ENCODE results near the gene RSPO4.

RSPO4 gene

GRCh38 chr20:913306-913849 is 88.7 kb downstream of the RSPO4 start:
- intact Hi-C loops (cut with DNase I): no loop called here
- DNase-seq: no peak

GRCh38 chr20:911882-912600 is 90.1 kb downstream of the RSPO4 start:
- DNase-seq: no peak
- intact Hi-C loops (cut with DNase I): no loop called here

DNA sequence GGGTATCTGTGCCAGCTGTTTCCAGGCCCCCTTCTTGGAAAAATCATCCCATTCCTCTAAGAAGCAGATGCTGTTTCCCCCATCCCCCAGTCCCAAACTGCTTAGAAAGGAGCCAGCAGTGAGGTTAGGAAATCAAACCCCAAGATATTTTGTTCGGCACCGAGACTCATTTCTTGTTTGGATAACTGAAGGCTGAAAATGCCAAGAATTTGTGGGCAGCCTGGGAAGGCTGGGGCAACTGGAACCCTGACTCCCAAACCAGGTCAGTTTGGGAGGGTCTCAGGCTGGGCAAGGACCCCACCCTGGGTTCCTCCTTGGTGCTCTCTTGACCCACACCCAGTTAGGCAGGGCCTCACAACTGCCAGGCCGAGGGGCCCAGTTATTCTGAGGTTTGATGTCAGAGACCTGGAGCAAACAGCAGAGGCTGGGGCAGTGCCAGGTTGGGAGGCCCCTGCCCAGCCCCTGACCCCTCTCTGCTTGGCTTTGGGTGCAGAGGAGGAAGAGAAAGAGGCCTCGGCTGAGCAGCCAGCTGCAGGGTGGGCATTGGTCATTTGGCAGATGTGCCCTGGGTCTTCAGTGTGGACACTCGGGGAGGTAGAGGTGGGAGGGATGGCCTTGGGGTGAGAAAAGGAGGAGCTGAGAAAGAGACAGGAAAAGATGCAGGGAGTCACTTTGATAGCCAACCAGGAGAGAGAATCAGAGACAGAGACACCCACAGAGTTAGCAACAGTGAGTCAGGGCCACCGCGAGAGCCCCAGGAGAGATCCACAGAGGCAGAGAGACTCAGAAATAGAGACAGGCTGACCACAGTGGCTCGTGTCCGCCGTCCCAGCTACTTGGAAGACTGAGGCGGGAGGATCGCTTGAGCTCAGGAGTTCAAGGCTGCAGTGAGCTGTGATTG is 91.0 kb downstream of the RSPO4 start:
- intact Hi-C loops (cut with DNase I): no loop called here
- no peak for DNase-seq

DNA sequence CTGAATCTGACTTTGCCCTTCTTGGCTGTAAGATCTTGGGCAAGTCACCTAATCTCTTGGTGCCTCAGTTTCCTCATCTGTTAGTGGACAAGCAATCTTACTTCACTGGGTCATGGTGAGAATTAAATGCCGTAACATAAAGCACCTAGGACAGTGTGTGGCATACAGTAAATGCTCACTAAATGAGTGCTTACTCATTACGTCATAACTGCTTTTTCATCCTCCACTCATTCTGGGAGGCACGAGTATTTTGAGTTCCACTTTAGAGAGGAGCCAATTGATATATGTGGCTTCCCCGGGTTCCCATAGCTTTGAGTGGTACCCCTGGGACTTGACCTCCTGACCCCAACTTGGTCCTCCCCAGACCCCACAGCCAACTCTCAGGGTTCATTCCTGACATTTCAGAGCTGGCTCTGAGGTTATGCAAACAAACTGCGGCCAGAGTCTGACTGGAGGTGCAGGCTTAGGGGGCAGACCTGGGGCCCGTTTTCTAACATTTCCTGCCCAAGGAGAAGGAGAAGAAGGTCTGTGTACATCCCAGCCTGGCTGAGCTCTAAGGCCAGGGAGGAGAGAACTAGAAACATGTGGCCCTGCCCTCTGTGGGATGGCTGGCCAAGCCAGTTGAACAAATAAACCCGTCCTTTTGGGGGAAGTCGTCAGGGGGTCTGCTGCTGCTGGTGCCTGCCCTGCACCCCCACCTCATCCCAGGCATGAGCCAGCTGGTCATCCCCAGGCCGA is 91.8 kb downstream of the RSPO4 start:
- DNase-seq: peak in 1 of 10 donors; percentile 9
- intact Hi-C loops (cut with DNase I): no loop called here

DNA sequence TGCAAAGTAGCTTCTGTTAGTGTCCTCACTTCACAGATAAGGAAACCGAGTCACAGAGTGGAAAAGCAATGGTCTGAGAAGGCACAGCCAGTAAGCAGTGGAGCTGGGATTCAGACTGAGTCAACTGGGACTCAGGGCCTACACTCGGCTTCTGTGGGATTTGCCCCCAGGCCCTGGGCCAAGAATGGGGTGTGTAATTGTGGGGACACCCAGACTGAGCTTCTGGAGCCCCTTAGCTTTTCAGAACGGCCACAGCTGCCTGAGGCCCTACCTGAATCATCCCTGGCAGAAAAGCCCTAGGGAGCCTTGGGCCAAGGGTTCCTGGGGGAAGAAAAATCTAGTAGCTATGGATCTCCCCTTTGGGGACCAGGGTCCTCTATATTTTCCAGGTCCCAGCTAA is 92.5 kb downstream of the RSPO4 start:
- DNase-seq: no peak
- intact Hi-C loops (cut with DNase I): no loop called here
